H9 (cell line): ENCODE measurements around the gene ZDHHC11. TPM values are rescaled to one million over a fixed set of nuclear protein-coding genes. Genes with fewer than 3 reads are reported as not detected.

Experiments
- DNase-seq: peaks from one replicate; pipeline ENCODE4 v3.0.0-alpha.2; 2017
- H2AFZ ChIP-seq: one replicate; pipeline ENCODE4 v1.6.1; 2013; ENCODE audit warnings: mild to moderate bottlenecking, low read length, control low read depth, moderate library complexity
- H2AK5ac ChIP-seq: 2 replicates; pipeline ENCODE4 v1.6.1; 2013; ENCODE audit warnings: low read length, control low read depth, mixed read lengths; ENCODE audit not compliant: insufficient read length
- H2BK120ac ChIP-seq: one replicate; pipeline ENCODE4 v1.6.1; 2013; ENCODE audit warnings: low read depth, mild to moderate bottlenecking, low read length, control low read depth, inconsistent platforms; ENCODE audit not compliant: poor library complexity, severe bottlenecking
- H2BK12ac ChIP-seq: 2 replicates; pipeline ENCODE4 v1.6.1; 2013; ENCODE audit warnings: low read length, control low read depth, mixed read lengths, low read depth; ENCODE audit not compliant: insufficient read length
- H2BK15ac ChIP-seq: 2 replicates; pipeline ENCODE4 v1.6.1; 2013; ENCODE audit warnings: low read depth, low read length, control low read depth
- H2BK20ac ChIP-seq: one replicate; pipeline ENCODE4 v1.6.1; 2013; ENCODE audit warnings: low read depth, mild to moderate bottlenecking, low read length, control low read depth, inconsistent platforms; ENCODE audit not compliant: poor library complexity, severe bottlenecking
- H2BK5ac ChIP-seq: 2 replicates; pipeline ENCODE4 v1.6.1; 2013; ENCODE audit warnings: low read length, control low read depth, mixed read lengths; ENCODE audit not compliant: insufficient read length
- H3K14ac ChIP-seq: 2 replicates; pipeline ENCODE4 v1.6.1; 2013; ENCODE audit warnings: low read length, control low read depth; ENCODE audit not compliant: insufficient read depth
- H3K18ac ChIP-seq: 2 replicates; pipeline ENCODE4 v1.6.1; 2013; ENCODE audit warnings: low read depth, mild to moderate bottlenecking, mixed read lengths, low read length, control low read depth; ENCODE audit not compliant: insufficient read length
- H3K23ac ChIP-seq: 2 replicates; pipeline ENCODE4 v1.6.1; 2013; ENCODE audit warnings: low read length, control low read depth, mixed read lengths, low read depth; ENCODE audit not compliant: insufficient read length
- H3K23me2 ChIP-seq: 2 replicates; pipeline ENCODE4 v1.6.1; 2013; ENCODE audit warnings: low read depth, mild to moderate bottlenecking, mixed read lengths, low read length, control low read depth; ENCODE audit not compliant: insufficient read length, poor library complexity, severe bottlenecking
- H3K27ac ChIP-seq: 2 replicates; pipeline ENCODE4 v1.5.1; 2013; ENCODE audit warnings: low read length, control low read depth, mixed read lengths, low read depth; ENCODE audit not compliant: insufficient read length
- H3K27me3 ChIP-seq: 2 replicates; pipeline ENCODE4 v1.6.1; 2013; ENCODE audit warnings: low read length, control low read depth, inconsistent platforms; ENCODE audit not compliant: insufficient read depth
- H3K4ac ChIP-seq: 2 replicates; pipeline ENCODE4 v1.6.1; 2013; ENCODE audit warnings: low read depth, mild to moderate bottlenecking, control low read depth, inconsistent platforms, low read length, moderate library complexity
- H3K4me1 ChIP-seq: 2 replicates; pipeline ENCODE4 v1.6.1; 2013; ENCODE audit warnings: low read length, control low read depth, inconsistent platforms; ENCODE audit not compliant: insufficient read depth
- H3K4me2 ChIP-seq: 2 replicates; pipeline ENCODE4 v1.6.1; 2013; ENCODE audit warnings: low read length, control low read depth, mixed read lengths; ENCODE audit not compliant: insufficient read length, insufficient read depth
- H3K56ac ChIP-seq: 2 replicates; pipeline ENCODE4 v1.6.1; 2013; ENCODE audit warnings: low read depth, mild to moderate bottlenecking, mixed read lengths, low read length, control low read depth; ENCODE audit not compliant: insufficient read length
- H3K79me1 ChIP-seq: 2 replicates; pipeline ENCODE4 v1.6.1; 2013; ENCODE audit warnings: low read depth, mild to moderate bottlenecking, moderate library complexity, low read length, control low read depth, inconsistent platforms; ENCODE audit not compliant: insufficient read depth, poor library complexity, severe bottlenecking
- H3K79me2 ChIP-seq: 2 replicates; pipeline ENCODE4 v1.6.1; 2013; ENCODE audit warnings: low read length, control low read depth, inconsistent platforms; ENCODE audit not compliant: insufficient read depth
- H3K9ac ChIP-seq: 2 replicates; pipeline ENCODE4 v1.6.1; 2013; ENCODE audit warnings: low read length, control low read depth, mixed read lengths; ENCODE audit not compliant: insufficient read length; ENCODE audit errors: extremely low read depth
- H3K9me3 ChIP-seq: one replicate; pipeline ENCODE4 v1.6.1; 2013; ENCODE audit warnings: low read depth, low read length, inconsistent platforms; ENCODE audit not compliant: control insufficient read depth
- H3T11ph ChIP-seq: one replicate; pipeline ENCODE4 v1.6.1; 2013; ENCODE audit warnings: mild to moderate bottlenecking, low read length, control low read depth, inconsistent platforms
- H4K20me1 ChIP-seq: one replicate; pipeline ENCODE4 v1.6.1; 2013; ENCODE audit not compliant: control insufficient read depth, insufficient read length, insufficient read depth
- H4K5ac ChIP-seq: 2 replicates; pipeline ENCODE4 v1.6.1; 2013; ENCODE audit warnings: low read depth, mild to moderate bottlenecking, mixed read lengths, low read length, control low read depth; ENCODE audit not compliant: insufficient read length
- H4K8ac ChIP-seq: replicated peaks from 2 replicates; pipeline ENCODE4 v1.6.1; 2013; ENCODE audit warnings: low read length, control low read depth, mixed read lengths, low read depth; ENCODE audit not compliant: insufficient read length
- H4K91ac ChIP-seq: 2 replicates; pipeline ENCODE4 v1.6.1; 2013; ENCODE audit warnings: low read depth, mild to moderate bottlenecking, moderate library complexity, mixed read lengths, low read length, control low read depth; ENCODE audit not compliant: insufficient read length
- H3K27ac Mint-ChIP-seq, 3 experiments: 2 replicates in 2 of 3; 3 replicates in 1 of 3; pipeline ENCODE4 v1.8.0; 2020 to 2021; ENCODE audit warnings: mixed read lengths in 3 of 3, mild to moderate bottlenecking in 1 of 3, moderate library complexity in 1 of 3
- H3K27me3 Mint-ChIP-seq: 2 replicates; pipeline ENCODE4 v1.8.0; 2021; ENCODE audit warnings: low read depth, mild to moderate bottlenecking, moderate library complexity, mixed read lengths
- H3K36me3 Mint-ChIP-seq, 3 experiments: 2 replicates in 2 of 3; 3 replicates in 1 of 3; pipeline ENCODE4 v1.8.0; 2020 to 2021; ENCODE audit warnings: low read depth in 3 of 3, mixed read lengths in 3 of 3; ENCODE audit not compliant: insufficient read depth in 1 of 3
- H3K4me1 Mint-ChIP-seq, 2 experiments: 2 replicates each; pipeline ENCODE4 v1.8.0; 2020; ENCODE audit warnings: mixed read lengths in 2 of 2
- H3K4me3 Mint-ChIP-seq, 2 experiments: 2 replicates in 1 of 2; 3 replicates in 1 of 2; pipeline ENCODE4 v1.8.0; 2020 to 2021; ENCODE audit warnings: mild to moderate bottlenecking in 2 of 2, mixed read lengths in 2 of 2, moderate library complexity in 1 of 2
- H3K9me3 Mint-ChIP-seq, 2 experiments: 2 replicates in 1 of 2; 3 replicates in 1 of 2; pipeline ENCODE4 v1.8.0; 2020; ENCODE audit warnings: mild to moderate bottlenecking in 2 of 2, mixed read lengths in 2 of 2, moderate library complexity in 1 of 2
- CTCF ChIP-seq: fragments of 200-600 bp; sonication (generic); conservative IDR thresholded peaks from 3 replicates; pipeline ENCODE4 v1.8.0; 2021; ENCODE audit warnings: antibody characterized with exemption, mild to moderate bottlenecking
- WGBS: extraction: QIAGEN DNeasy Blood & Tissue Kit; methylation state at CpG from one replicate; pipeline ENCODE4 v1.1.7; 2013; ENCODE audit warnings: missing lambda C conversion rate, low lambda C conversion rate, mixed read lengths; ENCODE audit not compliant: insufficient read length; ENCODE audit errors: extremely low coverage; 5-methylcytosine and 5-hydroxymethylcytosine counted together
- total RNA-seq: library from RNA; stranded (reverse); gene quantifications from 2 replicates; pipeline ENCODE4 v1.2.1, GENCODE V29; 2021

The ZDHHC11 gene
- total RNA-seq, 1 experiment from 2014 or later, result 37.6 TPM

GRCh38 chr5:892394-893136 lies 41.8 kb upstream of the ZDHHC11 start, which contains the start of the genes BRD9 and TRIP13:
Gene BRD9 (minus strand): TSS chr5:892801. CDS start chr5:892657, 144 bp downstream.
Gene TRIP13 (plus strand): TSS chr5:892884. CDS start chr5:892999, 115 bp downstream.
- Mint-ChIP-seq H3K4me1 (peaks cover 16 to 18% of the 10 kb centered on the region in 2 experiments), H3K9me3 (no peaks in the 10 kb centered on the region), H3K27me3 (no peaks in the 10 kb centered on the region), H3K27ac (peak within 1 kb of the TSS; percentile 65 to 96 (median 74)), H3K36me3 (peaks cover 51 to 79% (median 69%) of the 10 kb centered on the region in 3 experiments), H3K4me3 (peak within 1 kb of the TSS; percentile 92)
- peak; percentile 79 for DNase-seq
- H3K4me1 ChIP-seq, result no peaks in the 10 kb centered on the region
- H4K91ac ChIP-seq, result no peak within 1 kb of the TSS
- H2BK20ac ChIP-seq, result no peak within 1 kb of the TSS
- peak within 1 kb of the TSS; percentile 72 for H3K18ac ChIP-seq
- no peak within 1 kb of the TSS for H4K8ac ChIP-seq
- H2BK120ac ChIP-seq, result no peak within 1 kb of the TSS
- no peaks in the 10 kb centered on the region for H3K27me3 ChIP-seq
- no peak within 1 kb of the TSS for H4K5ac ChIP-seq
- peak within 1 kb of the TSS; percentile 82 for H3K4me2 ChIP-seq
- H2BK12ac ChIP-seq, result no peak within 1 kb of the TSS
- no peak within 1 kb of the TSS for H3K56ac ChIP-seq
- H2BK5ac ChIP-seq, result no peak within 1 kb of the TSS
- peaks cover 6% of the 10 kb centered on the region for H3K79me1 ChIP-seq
- peak within 1 kb of the TSS; percentile 84 for H3K9ac ChIP-seq
- no peak within 1 kb of the TSS for H3K27ac ChIP-seq
- no peak within 1 kb of the TSS for H3T11ph ChIP-seq
- H2AFZ ChIP-seq, result no peak within 1 kb of the TSS
- H4K20me1 ChIP-seq, result no peaks in the 10 kb centered on the region
- TF ChIP-seq CTCF, result no peak
- H3K23ac ChIP-seq, result no peak within 1 kb of the TSS
- WGBS, result no CpG with 5 or more reads among the region's 91 CpGs
- H2BK15ac ChIP-seq, result no peak within 1 kb of the TSS
- peaks cover 10% of the 10 kb centered on the region for H3K23me2 ChIP-seq
- no peak within 1 kb of the TSS for H2AK5ac ChIP-seq
- peaks cover 12% of the 10 kb centered on the region; the same call in 1 of the 2 replicates for H3K79me2 ChIP-seq
- no peak within 1 kb of the TSS for H3K4ac ChIP-seq
- peak within 1 kb of the TSS; percentile 96 for H3K14ac ChIP-seq
- H3K9me3 ChIP-seq, result no peaks in the 10 kb centered on the region
